ENCODE data around the gene FA2H. TPM values are rescaled to one million over a fixed set of nuclear protein-coding genes. Genes with fewer than 3 reads are reported as not detected.

FA2H gene
- total and polyA plus RNA-seq, 10 of the 15 experiments (the other 5 are each of a cell fraction or from before 2014, with no cell fraction given): 0.05 to 0.73 (median 0.51) TPM; not detected in 3

- ATAC-seq (no peak), FAIRE-seq (no peak), DNase-seq (ENCODE audit: low read depth, low spot score) (no peak)
- CTCF ChIA-PET: interaction anchor here (0.5 to 2.2 kb wide), 2 partner anchors 11 to 48 kb away, joined by 3 to 7 read pairs; partner anchors contain the start of gene RFWD3
- Histone ChIP-seq H3K27ac (ENCODE audit: control insufficient read depth, insufficient read depth) (no peak overlapping the region), H3K36me3 (ENCODE audit: control insufficient read depth in 2 of 2, insufficient read depth in 2 of 2, low read length in 1 of 2) (peaks cover 0 to 12% of the 10 kb centered on the region in 2 experiments; a peak in 1 of 4 replicates), H3K4me2 (ENCODE audit: control insufficient read depth, insufficient read depth) (no peak overlapping the region), H3K4me1 (ENCODE audit: control insufficient read depth, insufficient read depth, low read length) (no peaks in the 10 kb centered on the region), H3K27me3 (replicated peaks in 1 of 2; ENCODE audit: control insufficient read depth in 2 of 2, insufficient read depth in 2 of 2, low read length in 1 of 2) (no peaks in the 10 kb centered on the region), H3K4me3 (no peak overlapping the region), H2AFZ (ENCODE audit: control insufficient read depth, low read depth, low read length) (no peak overlapping the region), H4K20me1 (ENCODE audit: control insufficient read depth, insufficient read depth) (no peaks in the 10 kb centered on the region), H3K9me3 (replicated peaks; ENCODE audit: control insufficient read depth, insufficient read depth, low read length) (no peaks in the 10 kb centered on the region), H3K79me2 (ENCODE audit: control insufficient read depth, insufficient read depth, low read length) (no peaks in the 10 kb centered on the region), H3K9ac (ENCODE audit: control insufficient read depth, insufficient read depth, low read length) (no peak overlapping the region)
- no TSS peak for BruUV-seq (replicated peaks)
- in situ Hi-C loops (cut with MboI): no loop called here
- WGBS (ENCODE audit: insufficient coverage, insufficient replicate concordance, low lambda C conversion rate, missing lambda C conversion rate): 96% methylated on average over 4 of the region's 4 CpGs
- RAD21 ChIA-PET (ENCODE audit: unreplicated experiment): no interaction called here
- POLR2A ChIA-PET: no interaction called here
- intact Hi-C loops (cut with micrococcal nuclease; ENCODE audit: unreplicated experiment): no loop called here
- TF ChIP-seq CTCF (IDR thresholded peaks at IDR 0.05 in 2 of 3, conservative IDR thresholded peaks at IDR 0.05 in 1 of 3; ENCODE audit: control insufficient read depth in 2 of 3, extremely low read depth in 1 of 3, insufficient read depth in 1 of 3, low read depth in 3 of 3, low read length in 3 of 3) (no peak), CHD4 (IDR thresholded peaks at IDR 0.05) (no peak), NR2F1 (conservative IDR thresholded peaks at IDR 0.05) (no peak)
- SMC1A ChIA-PET (ENCODE audit: uncharacterized antibody, unreplicated experiment): interaction anchor here (0.6 kb wide), 1 partner anchor 85 kb away, joined by 3 read pairs; no protein-coding TSS in a partner anchor
Observed at GRCh38 chr16:74677868-74678267, 96.8 kb downstream of the FA2H start.

GRCh38 chr16:74673876-74674275 lies 100.7 kb downstream of the FA2H start:
- H3K27ac ChIP-seq (ENCODE audit: control insufficient read depth, insufficient read depth): no peak overlapping the region
- in situ Hi-C loops (cut with MboI) (no loop called here), intact Hi-C loops (cut with micrococcal nuclease; ENCODE audit: unreplicated experiment) (no loop called here)
- RAD21 ChIA-PET (ENCODE audit: unreplicated experiment): no interaction called here
- POLR2A ChIA-PET: interaction anchor here (0.7 kb wide), 1 partner anchor 89 kb away, joined by 4 read pairs; no protein-coding TSS in a partner anchor
- no TSS peak for BruUV-seq (replicated peaks)
- DNase-seq (ENCODE audit: low read depth, low spot score) (no peak), FAIRE-seq (no peak), ATAC-seq (no peak)
- H3K9me3 ChIP-seq (replicated peaks; ENCODE audit: control insufficient read depth, insufficient read depth, low read length): no peaks in the 10 kb centered on the region
- no peaks in the 10 kb centered on the region for H3K79me2 ChIP-seq (ENCODE audit: control insufficient read depth, insufficient read depth, low read length)
- CTCF ChIA-PET: no interaction called here
- H4K20me1 ChIP-seq (ENCODE audit: control insufficient read depth, insufficient read depth): no peaks in the 10 kb centered on the region
- no peaks in the 10 kb centered on the region for H3K27me3 ChIP-seq (replicated peaks in 1 of 2; ENCODE audit: control insufficient read depth in 2 of 2, insufficient read depth in 2 of 2, low read length in 1 of 2)
- no peak overlapping the region for H3K4me3 ChIP-seq
- SMC1A ChIA-PET (ENCODE audit: uncharacterized antibody, unreplicated experiment): no interaction called here
- no peak overlapping the region for H3K4me2 ChIP-seq (ENCODE audit: control insufficient read depth, insufficient read depth)
- no peaks in the 10 kb centered on the region for H3K4me1 ChIP-seq (ENCODE audit: control insufficient read depth, insufficient read depth, low read length)
- WGBS (ENCODE audit: insufficient coverage, insufficient replicate concordance, low lambda C conversion rate, missing lambda C conversion rate): 90% methylated on average over 1 of the region's 3 CpGs
- H2AFZ ChIP-seq (ENCODE audit: control insufficient read depth, low read depth, low read length): no peak overlapping the region
- no peaks in the 10 kb centered on the region; a peak in 1 of 4 replicates for H3K36me3 ChIP-seq (ENCODE audit: control insufficient read depth in 2 of 2, insufficient read depth in 2 of 2, low read length in 1 of 2)
- no peak overlapping the region for H3K9ac ChIP-seq (ENCODE audit: control insufficient read depth, insufficient read depth, low read length)
- TF ChIP-seq SP1 (IDR thresholded peaks at IDR 0.05; ENCODE audit: low read depth, low read length) (no peak), CTCF (IDR thresholded peaks at IDR 0.05 in 2 of 3, conservative IDR thresholded peaks at IDR 0.05 in 1 of 3; ENCODE audit: control insufficient read depth in 2 of 3, extremely low read depth in 1 of 3, insufficient read depth in 1 of 3, low read depth in 3 of 3, low read length in 3 of 3) (no peak), PBX3 (IDR thresholded peaks at IDR 0.05; ENCODE audit: insufficient replicate concordance, low read depth, low read length) (no peak), ZBED1 (IDR thresholded peaks at IDR 0.05; ENCODE audit: borderline replicate concordance) (no peak), SREBF1 (IDR thresholded peaks at IDR 0.05; ENCODE audit: low read length) (no peak), HSF1 (IDR thresholded peaks at IDR 0.05; ENCODE audit: low read depth, low read length) (no peak), RELA (IDR thresholded peaks at IDR 0.05; ENCODE audit: borderline replicate concordance, partially characterized antibody) (no peak)
